Stromal cell of bone marrow (primary cell): ENCODE measurements around the gene MTG1.
"Not testable (repeated sequence)": the region's sequence is repeated elsewhere in the genome, so short reads cannot be mapped to it uniquely, and the experiment has no call there.

Source experiments
- DNase-seq: peaks from one replicate; pipeline ENCODE4 v3.0.0-alpha.2; 2012; ENCODE audit warnings: low read depth

MTG1 gene

GRCh38 chr10:133424102-133424501 is 30.1 kb downstream of the MTG1 start:
- DNase-seq = not testable (repeated sequence)

DNA sequence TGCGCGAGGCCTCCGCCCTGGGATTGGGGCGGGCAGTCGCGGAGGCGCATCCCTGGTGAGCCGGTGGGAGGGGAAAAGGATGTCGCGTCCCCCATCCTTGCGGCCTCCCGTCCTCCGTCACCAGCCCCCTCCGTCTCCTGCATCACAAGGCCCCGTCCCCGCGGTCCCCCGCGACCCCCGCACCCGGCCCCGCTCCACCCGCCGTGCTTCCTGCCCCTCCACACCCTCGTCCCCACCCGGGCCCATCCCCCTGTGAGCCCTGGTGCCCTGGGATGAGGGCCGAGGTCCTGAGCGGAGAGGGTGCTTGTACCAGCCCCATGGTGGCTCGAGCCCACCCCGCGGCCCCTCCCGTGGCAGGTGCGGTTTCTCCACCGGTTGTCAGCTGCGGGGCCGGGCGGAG is 30.6 kb downstream of the MTG1 start, which contains the start of gene SPRN:
SPRN (minus strand) TSS at position 25 of the 400 bp plus-strand sequence. CDS start 944 bp downstream, outside the sequence.
- DNase-seq = not testable (repeated sequence)

DNA sequence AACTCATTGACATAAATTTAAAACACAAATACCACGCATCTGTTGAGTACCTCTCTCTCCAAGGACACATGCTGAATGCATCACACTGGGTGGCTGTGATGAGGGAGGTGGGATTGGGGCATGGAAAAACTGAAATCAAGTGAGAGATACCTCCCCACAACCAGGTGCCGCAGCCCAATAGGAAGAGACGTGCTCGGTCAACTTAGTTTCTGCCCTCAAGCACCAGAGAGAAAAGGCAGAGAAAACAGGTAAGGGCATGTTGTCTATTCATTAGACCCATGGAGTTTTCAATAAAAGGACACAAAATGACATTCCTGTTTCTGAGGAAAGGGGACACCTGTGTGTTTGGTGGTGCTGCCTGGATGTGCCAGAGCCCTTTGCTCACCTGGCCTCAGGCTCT is 35.6 kb downstream of the MTG1 start:
- not testable (repeated sequence) for DNase-seq

- not testable (repeated sequence) for DNase-seq
Measured at GRCh38 chr10:133431888-133432613, 38.1 kb downstream of the MTG1 start.

DNA sequence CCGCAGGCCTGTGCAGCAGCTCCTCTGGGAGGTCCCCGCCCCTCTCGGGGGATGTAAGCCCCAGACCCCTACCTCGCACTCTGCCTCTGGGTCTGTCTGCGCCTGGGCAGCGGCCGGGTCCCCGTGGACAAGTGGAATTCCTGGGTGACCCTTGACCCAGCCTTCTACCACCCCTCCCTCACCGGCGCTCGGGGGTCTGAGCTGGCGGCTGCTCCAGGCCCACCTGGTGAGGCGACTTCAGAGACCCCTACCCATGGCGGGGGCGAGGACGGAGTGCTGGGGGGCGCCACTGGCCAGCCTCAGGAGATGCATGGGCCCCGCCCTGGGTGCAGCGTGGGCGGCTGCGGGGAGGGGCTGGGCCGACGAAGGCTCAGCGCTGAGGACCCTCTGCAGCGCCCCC is 38.8 kb downstream of the MTG1 start:
- DNase-seq = not testable (repeated sequence)

DNA sequence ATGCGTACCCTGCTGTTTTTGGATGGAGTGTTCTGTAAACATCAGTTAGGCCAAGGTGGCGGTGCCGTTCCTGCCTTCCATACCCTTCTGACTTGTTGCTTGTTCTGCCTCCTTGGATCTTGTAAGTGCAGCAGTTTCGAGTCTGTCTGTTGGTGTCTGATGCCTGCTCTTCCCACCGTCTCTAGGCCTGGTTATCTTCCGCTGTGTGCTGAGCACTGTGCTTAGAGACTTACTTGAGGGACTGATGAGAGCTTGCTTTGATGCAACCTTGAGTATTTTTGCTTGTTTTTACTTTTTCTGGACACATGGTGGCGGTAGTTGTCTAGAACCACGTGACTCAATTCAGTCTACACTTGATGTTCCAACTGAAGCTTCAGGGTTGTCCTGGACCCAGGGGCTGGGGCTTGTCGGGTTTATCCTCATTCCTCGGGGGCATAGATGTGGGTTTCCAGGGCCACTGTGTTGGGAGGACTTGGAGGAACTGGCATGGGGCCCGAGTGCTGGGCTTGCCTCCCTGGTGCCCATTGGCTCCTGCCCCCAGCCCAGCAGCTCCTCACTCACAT is 44.8 kb downstream of the MTG1 start:
- DNase-seq = no peak

- DNase-seq = no peak
Measured at GRCh38 chr10:133439517-133440461, 45.8 kb downstream of the MTG1 start.

DNA sequence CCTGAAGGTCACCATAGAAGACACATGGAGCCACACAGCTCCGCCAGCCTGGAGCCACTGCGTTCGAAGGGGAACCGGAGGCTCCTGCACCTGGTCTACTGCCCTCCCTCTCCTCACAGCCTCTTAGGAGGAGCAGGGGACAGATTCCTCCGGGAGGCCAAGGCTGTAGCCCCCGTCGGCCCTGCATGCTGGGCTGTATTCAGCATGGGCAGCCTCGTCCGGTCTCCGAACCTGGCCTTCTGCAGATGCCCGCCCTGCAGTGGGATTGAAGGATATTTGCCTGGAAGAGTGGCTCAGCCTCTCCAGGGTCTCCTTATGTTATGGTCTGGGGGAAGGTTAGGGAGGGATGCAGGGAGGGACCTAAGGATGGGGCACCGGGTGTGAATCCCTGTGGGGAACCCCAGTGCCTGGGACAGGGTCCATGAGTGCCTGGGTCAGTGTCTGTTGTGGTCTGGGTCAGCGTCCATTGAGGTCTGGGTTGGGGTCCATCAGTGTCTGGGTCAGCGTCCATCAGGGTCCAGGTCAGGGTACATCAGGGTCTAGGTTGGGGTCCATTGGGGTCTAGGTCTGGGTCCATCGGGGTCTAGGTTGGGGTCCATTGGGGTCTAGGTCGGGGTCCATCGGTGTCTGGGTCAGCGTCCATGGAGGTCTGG is 46.8 kb downstream of the MTG1 start:
- DNase-seq = no peak

GRCh38 chr10:133441356-133441755 is 47.4 kb downstream of the MTG1 start:
- DNase-seq = not testable (repeated sequence)

DNA sequence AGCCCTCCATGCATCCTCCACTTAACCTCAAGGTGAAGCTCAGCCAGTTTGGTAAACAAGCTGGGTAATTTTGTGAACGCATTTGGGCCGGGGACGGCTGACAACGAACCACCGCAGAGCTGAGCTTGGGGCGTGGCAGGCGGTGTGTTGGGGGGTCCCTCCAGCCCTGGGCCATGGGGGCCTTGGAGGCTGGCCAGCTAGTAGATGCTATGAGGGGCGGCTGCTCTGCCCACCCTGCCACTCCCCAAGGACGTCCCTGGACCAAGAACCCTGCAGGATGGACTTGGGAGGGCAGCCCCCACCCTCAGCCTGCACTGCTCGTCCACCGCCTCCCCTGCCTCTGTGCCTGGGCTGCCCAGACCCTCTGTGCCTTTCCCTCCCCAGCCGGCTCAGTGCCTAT is 47.8 kb downstream of the MTG1 start:
- DNase-seq = no peak

- DNase-seq = no peak
Measured at GRCh38 chr10:133442191-133442966, 48.4 kb downstream of the MTG1 start.

GRCh38 chr10:133442967-133443924 is 49.3 kb downstream of the MTG1 start:
- no peak for DNase-seq

GRCh38 chr10:133444342-133445267 is 50.6 kb downstream of the MTG1 start:
- DNase-seq = no peak

- DNase-seq = no peak
Measured at GRCh38 chr10:133445268-133445732, 51.3 kb downstream of the MTG1 start.

DNA sequence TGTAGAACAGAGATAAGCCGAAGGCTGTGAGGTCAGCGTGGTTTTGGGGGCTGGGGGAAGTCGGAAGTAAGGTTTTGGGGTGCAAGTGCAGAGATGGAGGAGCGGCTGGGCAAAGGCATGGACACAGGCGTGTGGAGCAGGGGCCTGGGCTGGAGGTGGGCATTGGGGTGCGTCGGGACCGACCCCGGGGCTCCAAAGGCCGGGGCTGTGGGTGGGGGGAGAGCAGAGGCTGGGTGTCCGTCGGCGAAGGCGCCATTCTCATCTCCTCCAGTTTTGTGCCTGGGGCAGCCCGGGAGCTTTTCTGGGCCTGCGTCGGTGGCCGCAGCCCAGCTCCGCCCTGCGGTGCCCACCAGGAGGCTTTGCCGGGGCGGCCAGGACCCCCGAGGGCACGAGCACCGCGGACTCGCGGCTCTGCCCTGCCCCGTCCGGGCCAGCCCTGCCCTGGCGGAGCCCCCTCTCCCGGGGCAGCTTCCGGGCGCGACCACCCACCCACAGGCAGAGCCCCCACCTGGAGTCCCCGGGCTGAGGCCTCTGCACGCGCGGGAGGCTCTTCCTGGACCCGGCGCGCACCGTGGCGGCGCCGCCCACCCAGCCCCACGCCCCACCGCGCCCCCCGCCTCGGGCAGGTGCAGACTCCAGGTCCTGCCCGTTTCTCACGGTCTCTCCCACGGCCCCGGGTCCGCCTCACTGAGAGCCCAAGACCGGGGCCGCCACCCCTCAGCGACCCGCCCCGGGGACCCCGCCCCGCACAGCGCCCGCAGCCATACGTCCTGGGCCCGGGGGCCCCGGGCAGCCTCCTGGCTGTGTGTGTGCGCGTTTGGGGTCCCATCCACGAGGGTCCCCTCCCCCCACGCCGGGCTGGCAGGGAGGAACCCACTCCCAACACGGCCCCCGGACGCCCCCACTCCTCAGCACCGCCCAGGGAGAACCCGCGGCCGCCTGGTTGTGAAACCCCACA is 52.1 kb downstream of the MTG1 start:
- no peak for DNase-seq

- no peak for DNase-seq
Measured at GRCh38 chr10:133446979-133447378, 53.0 kb downstream of the MTG1 start.

GRCh38 chr10:133448120-133448519 is 54.2 kb downstream of the MTG1 start:
- DNase-seq = no peak

- no peak for DNase-seq
Measured at GRCh38 chr10:133451346-133451745, 57.4 kb downstream of the MTG1 start.
